Measurements from ENCODE around the gene VAV1.
A peak's percentile ranks its signal among the peaks of the same experiment; 100 is the strongest.

Gene VAV1

DNA sequence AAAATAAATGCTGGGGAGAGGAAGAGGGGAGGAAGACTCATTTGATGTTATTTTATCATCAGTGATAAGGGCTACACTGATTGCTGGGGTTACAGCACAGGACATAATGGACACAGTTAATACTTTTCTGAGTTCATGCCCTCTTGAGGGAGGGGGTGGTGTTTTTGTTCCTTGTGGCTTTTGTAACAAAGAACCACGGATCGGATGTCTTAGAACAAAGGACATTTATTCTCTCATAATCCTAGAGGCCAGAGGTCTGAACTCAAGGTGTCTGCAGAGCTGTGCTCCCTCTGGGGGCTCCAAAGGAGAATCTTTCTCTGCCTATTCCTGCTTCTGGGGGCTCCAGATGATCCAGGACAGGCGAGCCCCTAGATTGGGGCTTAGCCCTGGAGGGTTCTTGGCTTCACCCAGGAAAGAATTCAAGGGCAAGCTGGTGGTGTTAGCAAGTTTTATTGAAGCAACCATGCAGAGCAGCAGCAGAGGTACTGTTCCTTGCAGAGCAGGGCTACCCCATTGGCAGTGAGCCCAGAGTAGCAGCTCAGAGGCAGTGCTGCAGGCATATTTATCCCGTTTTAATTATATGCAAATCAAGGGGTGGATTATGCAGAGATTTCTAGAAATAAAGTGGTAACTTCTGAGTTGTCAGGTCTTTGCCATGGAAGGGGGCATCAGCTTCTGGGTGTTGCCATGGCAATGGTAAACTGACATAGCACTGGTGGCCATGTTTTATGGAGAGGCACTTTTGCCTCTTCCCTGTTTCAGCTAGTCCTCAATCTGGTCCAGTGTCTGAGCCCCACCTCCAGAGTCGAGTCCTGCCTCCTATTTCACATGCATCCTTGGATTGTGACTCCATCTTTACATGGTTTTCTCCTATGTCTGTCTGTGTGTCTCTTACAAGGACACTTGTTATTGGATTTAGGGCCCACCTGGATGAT lies 18.0 kb downstream of the VAV1 start:
- no peak overlapping the region for H3K4me3 ChIP-seq (ENCODE audit: low read depth, low read length)
- DNase-seq (ENCODE audit: low read depth), result no peak
- TF ChIP-seq MYC (IDR thresholded peaks at IDR 0.05; ENCODE audit: low read depth, low read length) (no peak), POLR2A (IDR thresholded peaks at IDR 0.05; ENCODE audit: extremely low read depth, insufficient read length) (no peak)
- TF ChIP-seq, protein P1, sequence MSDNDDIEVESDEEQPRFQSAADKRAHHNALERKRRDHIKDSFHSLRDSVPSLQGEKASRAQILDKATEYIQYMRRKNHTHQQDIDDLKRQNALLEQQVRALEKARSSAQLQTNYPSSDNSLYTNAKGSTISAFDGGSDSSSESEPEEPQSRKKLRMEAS (IDR thresholded peaks at IDR 0.05; ENCODE audit: low read depth, low read length), result no peak
- TF ChIP-seq, protein P2, sequence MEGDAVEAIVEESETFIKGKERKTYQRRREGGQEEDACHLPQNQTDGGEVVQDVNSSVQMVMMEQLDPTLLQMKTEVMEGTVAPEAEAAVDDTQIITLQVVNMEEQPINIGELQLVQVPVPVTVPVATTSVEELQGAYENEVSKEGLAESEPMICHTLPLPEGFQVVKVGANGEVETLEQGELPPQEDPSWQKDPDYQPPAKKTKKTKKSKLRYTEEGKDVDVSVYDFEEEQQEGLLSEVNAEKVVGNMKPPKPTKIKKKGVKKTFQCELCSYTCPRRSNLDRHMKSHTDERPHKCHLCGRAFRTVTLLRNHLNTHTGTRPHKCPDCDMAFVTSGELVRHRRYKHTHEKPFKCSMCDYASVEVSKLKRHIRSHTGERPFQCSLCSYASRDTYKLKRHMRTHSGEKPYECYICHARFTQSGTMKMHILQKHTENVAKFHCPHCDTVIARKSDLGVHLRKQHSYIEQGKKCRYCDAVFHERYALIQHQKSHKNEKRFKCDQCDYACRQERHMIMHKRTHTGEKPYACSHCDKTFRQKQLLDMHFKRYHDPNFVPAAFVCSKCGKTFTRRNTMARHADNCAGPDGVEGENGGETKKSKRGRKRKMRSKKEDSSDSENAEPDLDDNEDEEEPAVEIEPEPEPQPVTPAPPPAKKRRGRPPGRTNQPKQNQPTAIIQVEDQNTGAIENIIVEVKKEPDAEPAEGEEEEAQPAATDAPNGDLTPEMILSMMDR (IDR thresholded peaks at IDR 0.05; ENCODE audit: low read depth, low read length), result no peak

DNA sequence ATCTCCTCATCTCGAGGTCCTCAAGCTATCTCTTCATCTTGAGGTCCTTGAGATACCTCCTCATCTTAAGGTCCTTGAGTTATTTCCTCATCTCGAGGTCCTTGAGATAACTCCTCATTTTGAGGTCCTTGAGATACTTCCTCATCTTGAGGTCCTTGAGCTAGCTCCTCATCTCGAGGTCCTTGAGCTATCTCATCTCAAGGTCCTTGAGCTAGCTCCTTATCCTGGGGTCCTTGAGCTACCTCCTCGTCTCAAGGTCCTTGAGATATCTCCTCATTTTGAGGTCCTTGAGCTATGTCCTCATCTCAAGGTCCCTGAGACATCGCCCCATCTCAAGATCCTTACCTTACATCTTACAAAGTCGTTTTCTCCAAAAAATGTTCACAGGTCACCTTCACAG lies 18.7 kb downstream of the VAV1 start:
- peak; percentile 4 for DNase-seq (ENCODE audit: low read depth)
- TF ChIP-seq MYC (IDR thresholded peaks at IDR 0.05; ENCODE audit: low read depth, low read length) (no peak), POLR2A (IDR thresholded peaks at IDR 0.05; ENCODE audit: extremely low read depth, insufficient read length) (no peak)
- TF ChIP-seq, protein P2 (IDR thresholded peaks at IDR 0.05; ENCODE audit: low read depth, low read length), result no peak
- TF ChIP-seq, protein P1 (IDR thresholded peaks at IDR 0.05; ENCODE audit: low read depth, low read length), result no peak
- no peak overlapping the region for H3K4me3 ChIP-seq (ENCODE audit: low read depth, low read length)

DNA sequence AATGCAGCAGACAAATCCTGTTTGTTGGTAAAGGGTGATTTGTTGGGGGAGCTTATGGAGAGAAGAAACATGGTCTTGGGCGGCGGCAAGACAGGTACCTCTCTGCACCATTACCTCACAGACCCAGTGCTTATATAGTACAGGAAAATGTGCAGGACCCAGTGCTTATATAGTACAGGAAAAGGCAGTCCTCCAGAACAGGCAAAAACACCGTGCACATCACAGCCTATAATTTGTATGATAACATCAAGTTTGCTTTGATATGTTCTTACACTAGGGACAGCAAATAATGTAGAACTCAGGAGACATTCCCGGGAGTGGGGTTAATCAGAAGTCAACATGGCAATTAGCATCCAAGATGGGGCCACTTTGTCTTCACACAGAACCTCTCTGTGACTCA lies 20.9 kb downstream of the VAV1 start:
- TF ChIP-seq MYC (IDR thresholded peaks at IDR 0.05; ENCODE audit: low read depth, low read length) (no peak), POLR2A (IDR thresholded peaks at IDR 0.05; ENCODE audit: extremely low read depth, insufficient read length) (no peak)
- TF ChIP-seq, protein P2 (IDR thresholded peaks at IDR 0.05; ENCODE audit: low read depth, low read length), result no peak
- TF ChIP-seq, protein P1 (IDR thresholded peaks at IDR 0.05; ENCODE audit: low read depth, low read length), result no peak
- no peak for DNase-seq (ENCODE audit: low read depth)
- H3K4me3 ChIP-seq (ENCODE audit: low read depth, low read length), result no peak overlapping the region

DNA sequence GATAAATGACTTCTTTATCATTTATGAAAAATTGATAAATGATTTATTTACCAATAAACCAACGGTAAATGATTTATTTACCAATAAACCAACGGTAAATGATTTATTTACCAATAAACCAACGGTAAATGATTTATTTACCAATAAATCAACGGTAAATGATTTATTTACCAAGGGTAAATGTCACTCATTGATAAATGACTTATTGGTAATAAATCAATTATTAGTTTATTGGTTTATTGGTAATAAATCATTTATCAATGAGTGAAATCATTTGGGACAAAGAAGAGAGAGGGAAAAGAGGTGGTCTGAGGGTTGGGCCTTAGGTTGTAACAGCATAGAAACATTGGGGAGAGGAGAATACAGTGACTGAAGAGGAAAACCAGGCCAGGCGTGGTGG lies 21.5 kb downstream of the VAV1 start:
- DNase-seq (ENCODE audit: low read depth), result no peak
- no peak overlapping the region for H3K4me3 ChIP-seq (ENCODE audit: low read depth, low read length)
- no peak for TF ChIP-seq POLR2A (IDR thresholded peaks at IDR 0.05; ENCODE audit: extremely low read depth, insufficient read length)
- TF ChIP-seq, protein P2 (IDR thresholded peaks at IDR 0.05; ENCODE audit: low read depth, low read length), result no peak
- no peak for TF ChIP-seq MYC (IDR thresholded peaks at IDR 0.05; ENCODE audit: low read depth, low read length)
- TF ChIP-seq, protein P1 (IDR thresholded peaks at IDR 0.05; ENCODE audit: low read depth, low read length), result no peak

DNA sequence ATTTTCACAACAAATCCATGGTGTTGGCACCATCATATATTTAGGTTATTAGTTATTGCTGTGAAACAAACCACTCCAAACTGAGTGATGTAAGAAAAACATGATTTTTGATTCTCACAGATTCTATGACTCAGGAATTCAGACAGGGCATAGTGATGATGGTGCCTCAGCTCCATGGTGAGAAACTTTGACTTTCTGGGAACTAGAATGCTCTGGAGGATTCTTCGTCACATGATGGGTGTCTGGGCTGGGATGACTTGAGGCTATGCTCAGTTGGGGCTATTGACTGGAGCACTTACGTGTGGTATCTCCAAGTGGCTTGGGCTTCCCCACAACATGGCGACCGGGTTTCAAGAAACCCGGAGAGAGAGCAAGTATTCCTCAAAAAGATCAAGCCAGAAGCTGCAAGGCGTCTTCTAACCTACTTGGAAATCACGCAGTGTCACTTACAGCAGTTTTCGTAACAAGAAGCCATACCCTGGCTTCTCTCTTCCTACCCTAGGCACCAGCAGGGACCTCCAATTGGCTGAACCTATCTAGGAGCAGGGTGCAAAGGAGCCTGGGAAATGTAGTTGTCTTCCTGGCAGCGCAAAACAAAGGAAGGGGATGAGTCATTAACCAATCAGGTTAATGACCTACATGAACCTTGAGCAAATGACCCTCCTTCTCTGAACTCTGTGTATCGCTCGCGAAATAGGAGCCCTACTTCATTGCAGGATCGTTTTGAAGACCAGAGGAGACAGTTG lies 22.4 kb downstream of the VAV1 start:
- DNase-seq (ENCODE audit: low read depth), result peak; percentile 41
- TF ChIP-seq MYC (IDR thresholded peaks at IDR 0.05; ENCODE audit: low read depth, low read length) (no peak), POLR2A (IDR thresholded peaks at IDR 0.05; ENCODE audit: extremely low read depth, insufficient read length) (no peak)
- TF ChIP-seq, protein P1 (IDR thresholded peaks at IDR 0.05; ENCODE audit: low read depth, low read length), result no peak
- TF ChIP-seq, protein P2 (IDR thresholded peaks at IDR 0.05; ENCODE audit: low read depth, low read length), result no peak

More for the DNA sequence above, 22.4 kb downstream of the VAV1 start:
- no peak overlapping the region for H3K4me3 ChIP-seq (ENCODE audit: low read depth, low read length)
